HEK293 (cell line): ENCODE results near the gene APOL1.

Experiments used
- KLF8 ChIP-seq: fragments of 450-650 bp; formaldehyde crosslinking; IDR thresholded peaks from 2 replicates; pipeline ENCODE4 v1.5.1; 2016; ENCODE audit warnings: missing biosample characterization, missing genetic modification characterization
- PRDM1 ChIP-seq: fragments of 450-650 bp; formaldehyde crosslinking; IDR thresholded peaks from 2 replicates; pipeline ENCODE4; 2016; ENCODE audit warnings: missing biosample characterization, missing genetic modification characterization
- TF ChIP-seq, protein P1 (sequence below): fragments of 450-650 bp; formaldehyde crosslinking; IDR thresholded peaks from 2 replicates; pipeline ENCODE4 v1.5.1; 2016; ENCODE audit warnings: missing biosample characterization, missing genetic modification characterization
- TF ChIP-seq, protein P2 (sequence below): fragments of 450-650 bp; formaldehyde crosslinking; IDR thresholded peaks from 2 replicates; pipeline ENCODE4 v1.5.1; 2016; ENCODE audit warnings: missing biosample characterization, missing genetic modification characterization, low read depth

DNA sequence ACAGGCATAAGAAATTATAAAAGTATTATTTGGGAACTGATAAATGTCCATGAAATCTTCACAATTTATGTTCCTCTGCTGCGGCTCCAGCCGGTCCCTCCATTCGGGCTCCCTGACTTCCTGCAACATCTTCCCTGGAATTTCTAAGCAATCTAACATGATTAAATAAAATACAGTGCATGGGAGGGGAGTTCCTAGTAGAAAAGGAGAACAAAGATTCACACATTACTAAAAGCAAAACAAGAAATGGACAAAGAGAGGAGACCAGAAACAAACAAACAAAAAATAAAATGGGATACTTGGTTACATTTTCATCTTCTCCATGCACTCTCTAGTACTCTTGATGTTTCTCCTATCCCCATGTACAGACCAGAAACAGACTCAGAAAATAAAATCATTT is 42.7 kb upstream of the APOL1 start:
- TF ChIP-seq, protein P1, sequence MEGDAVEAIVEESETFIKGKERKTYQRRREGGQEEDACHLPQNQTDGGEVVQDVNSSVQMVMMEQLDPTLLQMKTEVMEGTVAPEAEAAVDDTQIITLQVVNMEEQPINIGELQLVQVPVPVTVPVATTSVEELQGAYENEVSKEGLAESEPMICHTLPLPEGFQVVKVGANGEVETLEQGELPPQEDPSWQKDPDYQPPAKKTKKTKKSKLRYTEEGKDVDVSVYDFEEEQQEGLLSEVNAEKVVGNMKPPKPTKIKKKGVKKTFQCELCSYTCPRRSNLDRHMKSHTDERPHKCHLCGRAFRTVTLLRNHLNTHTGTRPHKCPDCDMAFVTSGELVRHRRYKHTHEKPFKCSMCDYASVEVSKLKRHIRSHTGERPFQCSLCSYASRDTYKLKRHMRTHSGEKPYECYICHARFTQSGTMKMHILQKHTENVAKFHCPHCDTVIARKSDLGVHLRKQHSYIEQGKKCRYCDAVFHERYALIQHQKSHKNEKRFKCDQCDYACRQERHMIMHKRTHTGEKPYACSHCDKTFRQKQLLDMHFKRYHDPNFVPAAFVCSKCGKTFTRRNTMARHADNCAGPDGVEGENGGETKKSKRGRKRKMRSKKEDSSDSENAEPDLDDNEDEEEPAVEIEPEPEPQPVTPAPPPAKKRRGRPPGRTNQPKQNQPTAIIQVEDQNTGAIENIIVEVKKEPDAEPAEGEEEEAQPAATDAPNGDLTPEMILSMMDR (tag by site-specific recombination) = no peak
- TF ChIP-seq KLF8 (tag by site-specific recombination) (no peak), PRDM1 (no peak)
- TF ChIP-seq, protein P2, sequence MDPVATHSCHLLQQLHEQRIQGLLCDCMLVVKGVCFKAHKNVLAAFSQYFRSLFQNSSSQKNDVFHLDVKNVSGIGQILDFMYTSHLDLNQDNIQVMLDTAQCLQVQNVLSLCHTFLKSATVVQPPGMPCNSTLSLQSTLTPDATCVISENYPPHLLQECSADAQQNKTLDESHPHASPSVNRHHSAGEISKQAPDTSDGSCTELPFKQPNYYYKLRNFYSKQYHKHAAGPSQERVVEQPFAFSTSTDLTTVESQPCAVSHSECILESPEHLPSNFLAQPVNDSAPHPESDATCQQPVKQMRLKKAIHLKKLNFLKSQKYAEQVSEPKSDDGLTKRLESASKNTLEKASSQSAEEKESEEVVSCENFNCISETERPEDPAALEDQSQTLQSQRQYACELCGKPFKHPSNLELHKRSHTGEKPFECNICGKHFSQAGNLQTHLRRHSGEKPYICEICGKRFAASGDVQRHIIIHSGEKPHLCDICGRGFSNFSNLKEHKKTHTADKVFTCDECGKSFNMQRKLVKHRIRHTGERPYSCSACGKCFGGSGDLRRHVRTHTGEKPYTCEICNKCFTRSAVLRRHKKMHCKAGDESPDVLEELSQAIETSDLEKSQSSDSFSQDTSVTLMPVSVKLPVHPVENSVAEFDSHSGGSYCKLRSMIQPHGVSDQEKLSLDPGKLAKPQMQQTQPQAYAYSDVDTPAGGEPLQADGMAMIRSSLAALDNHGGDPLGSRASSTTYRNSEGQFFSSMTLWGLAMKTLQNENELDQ (tag by site-specific recombination) = no peak
